NCI-H524 treated with DMSO at 0.1 percent for 48 hours (cell line): ENCODE results near the gene RPL11.
"Not testable (repeated sequence)": the region's sequence is repeated elsewhere in the genome, so short reads cannot be mapped to it uniquely, and the experiment has no call there.

ENCODE experiments used
- DNase-seq: peaks from one replicate; lab custom pipeline; 2025; lab: John Stamatoyannopoulos, UW

Gene RPL11

DNA sequence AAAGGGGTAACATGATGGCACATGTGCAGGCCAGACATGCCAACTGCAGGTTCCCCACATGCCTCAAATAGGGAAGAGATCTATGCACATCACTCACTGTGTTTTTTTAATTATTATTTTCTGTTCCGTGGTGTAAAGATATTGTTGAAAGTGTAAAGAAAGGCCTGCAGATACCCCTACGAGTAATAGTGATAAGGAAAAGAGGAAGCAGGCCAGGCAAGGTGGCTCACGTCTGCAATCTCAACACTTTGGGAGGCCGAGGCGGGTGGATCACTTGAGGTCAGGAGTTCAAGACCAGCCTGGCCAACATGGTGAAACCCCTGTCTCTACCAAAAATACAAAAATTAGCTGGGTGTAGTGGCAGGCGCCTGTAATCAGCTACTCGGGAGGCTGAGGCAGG is 6.4 kb upstream of the RPL11 start:
- DNase-seq = not testable (repeated sequence)

DNA sequence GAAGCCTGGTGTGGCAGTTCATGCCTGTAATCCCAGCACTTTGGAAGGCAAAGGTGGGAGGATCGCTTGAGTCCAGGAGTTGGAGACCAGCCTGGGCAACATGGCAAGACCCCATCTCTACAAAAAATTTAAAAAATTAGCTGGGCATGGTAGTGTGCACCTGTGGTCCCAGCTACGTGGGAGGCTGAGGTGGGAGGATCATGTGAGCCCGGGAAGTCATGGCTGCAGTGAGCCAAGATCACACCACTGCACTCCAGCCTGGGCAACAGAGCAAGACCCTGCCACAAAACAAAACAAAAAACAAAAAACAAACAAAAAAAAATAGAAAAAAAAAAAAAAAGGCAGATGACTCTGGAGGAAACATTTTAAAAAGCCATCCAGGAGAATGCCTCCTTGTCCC is 3.9 kb upstream of the RPL11 start:
- not testable (repeated sequence) for DNase-seq

GRCh38 chr1:23688281-23688680 is 3.3 kb upstream of the RPL11 start:
- DNase-seq = not testable (repeated sequence)

DNA sequence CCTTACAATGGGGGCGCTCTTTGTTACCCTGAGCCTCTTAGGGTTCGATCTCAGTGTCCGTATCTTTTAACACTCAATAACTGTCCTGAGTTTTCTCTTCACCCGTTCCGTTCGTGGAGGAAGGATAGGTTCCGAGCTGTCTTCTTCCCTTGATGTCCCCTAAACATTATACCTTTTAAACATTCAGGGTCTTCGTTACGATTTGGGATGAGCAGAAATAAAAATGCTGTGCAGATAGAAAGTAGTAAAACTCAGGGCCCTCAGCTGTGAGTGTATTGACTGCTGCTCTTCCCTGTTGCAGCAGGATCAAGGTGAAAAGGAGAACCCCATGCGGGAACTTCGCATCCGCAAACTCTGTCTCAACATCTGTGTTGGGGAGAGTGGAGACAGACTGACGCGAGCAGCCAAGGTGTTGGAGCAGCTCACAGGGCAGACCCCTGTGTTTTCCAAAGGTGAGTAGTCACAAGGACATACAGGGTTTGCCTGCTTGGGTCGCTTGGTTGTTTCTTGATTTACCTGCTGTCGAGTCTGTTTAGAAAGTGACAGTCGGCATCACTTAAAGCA is 784 bp downstream of the RPL11 start:
- DNase-seq = no peak

- DNase-seq = no peak
Observed at GRCh38 chr1:23693599-23693998, 2.0 kb downstream of the RPL11 start.

DNA sequence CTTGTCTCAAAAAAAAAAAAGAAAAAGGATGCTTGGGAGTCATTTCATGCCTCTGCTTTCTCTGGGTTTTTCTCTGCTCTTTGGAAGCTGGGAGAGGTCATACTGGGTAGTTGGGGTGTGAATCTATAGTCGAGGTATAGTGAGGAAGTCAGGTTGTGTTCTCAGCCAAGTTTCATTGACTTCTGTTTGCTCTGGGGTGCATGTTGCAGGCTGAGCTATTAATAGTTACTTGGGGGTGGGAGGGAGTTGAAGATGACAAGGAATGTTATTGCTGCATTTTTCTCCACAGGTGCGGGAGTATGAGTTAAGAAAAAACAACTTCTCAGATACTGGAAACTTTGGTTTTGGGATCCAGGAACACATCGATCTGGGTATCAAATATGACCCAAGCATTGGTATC is 2.8 kb downstream of the RPL11 start:
- DNase-seq = no peak

GRCh38 chr1:23695667-23696066 is 4.1 kb downstream of the RPL11 start:
- no peak for DNase-seq

- DNase-seq = no peak
Observed at GRCh38 chr1:23696335-23696989, 4.9 kb downstream of the RPL11 start.

DNA sequence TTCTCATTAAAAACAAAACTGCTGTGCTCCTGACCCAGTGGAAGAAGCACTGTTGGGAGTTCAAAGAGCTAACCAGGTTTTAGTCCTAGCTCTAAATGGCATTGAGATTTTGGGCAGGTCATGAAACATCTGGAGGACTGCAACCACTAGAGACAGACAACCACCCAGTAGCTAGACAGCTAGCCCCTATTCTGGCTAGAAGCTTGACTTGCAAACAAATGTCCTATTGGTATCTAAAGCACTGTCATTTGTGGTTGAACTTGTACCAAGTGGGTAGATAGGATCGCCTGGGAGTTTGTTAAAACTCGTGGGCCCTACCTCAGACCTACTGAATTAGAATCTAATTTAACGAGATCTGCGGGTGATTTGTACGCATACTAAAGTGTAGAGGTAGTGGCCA is 6.9 kb downstream of the RPL11 start:
- DNase-seq = no peak

GRCh38 chr1:23699280-23700179 is 7.9 kb downstream of the RPL11 start:
- no peak for DNase-seq

DNA sequence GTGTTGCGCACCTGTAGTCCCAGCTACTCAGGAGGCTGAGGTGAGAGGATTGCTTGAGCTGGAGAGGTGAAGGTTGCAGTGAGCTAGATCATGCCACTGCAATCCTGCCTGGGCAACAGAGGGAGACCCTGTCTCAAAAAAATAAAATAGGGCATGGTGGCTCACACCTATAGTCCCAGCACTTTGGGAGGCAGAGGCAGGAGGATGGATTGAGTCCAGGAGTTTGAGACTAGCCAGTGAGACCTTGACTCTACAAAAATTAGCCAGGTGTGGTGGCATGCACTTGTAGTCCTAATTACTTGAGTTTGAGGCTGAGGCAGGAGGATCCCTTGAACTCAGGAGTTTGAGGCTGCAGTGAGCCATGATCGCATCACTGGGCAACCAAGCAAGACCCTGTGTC is 9.7 kb downstream of the RPL11 start:
- no peak for DNase-seq

- no peak for DNase-seq
Observed at GRCh38 chr1:23701996-23702395, 10.4 kb downstream of the RPL11 start.

- DNase-seq = no peak
Observed at GRCh38 chr1:23704834-23705495, 13.4 kb downstream of the RPL11 start.

DNA sequence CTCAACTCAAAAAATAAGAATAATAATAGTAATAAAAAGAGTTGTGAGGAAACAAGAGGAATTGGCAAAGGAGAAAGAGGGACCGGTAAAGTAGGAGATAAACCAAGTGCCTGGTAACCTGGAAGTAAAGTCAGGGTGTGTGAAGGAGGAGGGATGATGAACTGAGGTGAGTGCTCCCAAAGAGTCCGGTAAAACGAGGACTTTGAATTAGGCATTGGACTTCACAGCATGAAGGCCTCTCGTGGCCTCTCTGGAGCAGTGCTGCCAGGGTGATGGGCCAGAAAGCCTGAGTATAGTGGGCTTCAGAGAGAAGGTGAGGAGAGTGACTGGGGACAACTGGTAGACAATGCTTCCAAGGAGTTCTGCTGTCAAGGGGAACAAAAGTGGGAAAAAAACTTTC is 17.6 kb downstream of the RPL11 start:
- no peak for DNase-seq

DNA sequence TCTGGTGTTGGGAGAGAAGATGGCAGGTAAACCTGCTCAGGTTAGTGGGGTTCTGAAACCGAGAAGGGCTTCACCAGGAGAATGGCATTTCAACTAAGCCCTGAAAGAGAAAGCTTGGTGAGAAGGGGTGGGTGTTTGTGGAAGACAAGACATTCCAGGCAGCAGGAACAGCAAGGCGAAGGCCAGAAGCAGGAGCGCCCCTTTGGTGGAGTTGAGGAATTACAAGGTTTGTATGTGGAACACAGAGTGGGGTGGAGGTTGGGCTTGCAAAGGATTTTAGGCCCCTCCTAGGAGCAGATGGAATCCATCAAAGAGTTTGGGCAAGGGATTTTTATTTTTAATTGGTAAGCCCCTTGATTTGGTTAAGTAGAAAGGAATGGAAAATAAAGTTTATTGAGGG is 26.9 kb downstream of the RPL11 start:
- no peak for DNase-seq

GRCh38 chr1:23719162-23719820 is 27.7 kb downstream of the RPL11 start:
- DNase-seq = no peak

- DNase-seq = no peak
Observed at GRCh38 chr1:23720256-23720995, 28.8 kb downstream of the RPL11 start.

GRCh38 chr1:23722652-23723051 is 31.0 kb downstream of the RPL11 start:
- no peak for DNase-seq

DNA sequence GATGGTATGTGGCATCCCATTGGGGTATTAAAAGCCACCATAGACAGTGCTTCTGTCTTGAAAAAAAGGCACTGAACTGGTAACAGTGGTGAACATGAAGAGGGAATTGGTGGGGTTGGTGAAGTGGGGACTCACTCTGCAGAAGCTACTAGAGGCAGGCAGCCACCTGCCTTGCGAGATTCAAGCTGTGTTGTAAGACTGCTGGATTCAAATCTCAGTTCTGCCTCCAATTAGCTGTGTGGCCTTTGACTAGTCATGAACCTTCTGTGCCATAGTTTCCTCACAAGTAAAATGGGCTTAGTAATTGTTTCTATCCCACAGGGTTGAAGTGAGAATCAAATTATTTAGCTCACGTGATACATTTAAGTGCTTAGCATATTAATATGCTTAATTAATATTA is 35.1 kb downstream of the RPL11 start:
- no peak for DNase-seq

- no peak for DNase-seq
Observed at GRCh38 chr1:23727362-23727811, 35.8 kb downstream of the RPL11 start.
